ENCODE measurements around the gene MEAK7.

GRCh38 chr16:84482951-84483881, 21.2 kb downstream of the MEAK7 start:
- TF ChIP-seq CTCF (IDR thresholded peaks at IDR 0.05; ENCODE audit: control extremely low read depth in 1 of 3, insufficient read depth in 1 of 3, low read depth in 1 of 3, low read length in 3 of 3) (no peak), EZH2 (IDR thresholded peaks at IDR 0.05; ENCODE audit: low read depth, low read length, severe bottlenecking) (no peak), JUN (IDR thresholded peaks at IDR 0.05; ENCODE audit: low read depth, low read length) (no peak), TEAD4 (IDR thresholded peaks at IDR 0.05; ENCODE audit: low read depth, low read length) (no peak), CHD1 (IDR thresholded peaks at IDR 0.05; ENCODE audit: low read depth, low read length) (no peak), SUZ12 (IDR thresholded peaks at IDR 0.05; ENCODE audit: low read length) (no peak), JUND (IDR thresholded peaks at IDR 0.05; ENCODE audit: low read length) (no peak), KDM1A (IDR thresholded peaks at IDR 0.05; ENCODE audit: borderline replicate concordance, low read length) (no peak), SP2 (IDR thresholded peaks at IDR 0.05; ENCODE audit: low read length) (no peak), POLR2A (IDR thresholded peaks at IDR 0.05; ENCODE audit: control extremely low read depth in 1 of 2, low read depth in 2 of 2, low read length in 2 of 2) (no peak), PHF8 (conservative IDR thresholded peaks at IDR 0.05; ENCODE audit: low read depth, low read length) (no peak), SP1 (IDR thresholded peaks at IDR 0.05; ENCODE audit: low read depth, low read length) (no peak), TBP (IDR thresholded peaks at IDR 0.05; ENCODE audit: low read depth, low read length) (no peak)
